PC-3 (cell line): ENCODE results near the gene KLF1. TPM values are rescaled to one million over a fixed set of nuclear protein-coding genes. Genes with fewer than 3 reads are reported as not detected.

Source experiments
- ATAC-seq: fragments of 200-7000 bp; cut with Tn5 transposase; 2 replicates; pipeline ENCODE4 v1.9.1; 2020; ENCODE audit warnings: mild to moderate bottlenecking, moderate library complexity
- BruUV-seq: library from RNA; stranded (reverse); fragments of 400-500 nt; replicated peaks from 2 replicates; lab custom pipeline; 2021; lab: Mats Ljungman, UMichigan
- CTCF ChIA-PET: fragments of 300-600 bp; sonication (Branson Sonifier 250); formaldehyde crosslinking; loops from one replicate; lab custom pipeline; 2022; ENCODE audit warnings: antibody characterized with exemption; lab: Charles Lee
- POLR2A ChIA-PET: fragments of 300-600 bp; sonication (Branson Sonifier 250); formaldehyde crosslinking; loops from one replicate; lab custom pipeline; 2022; ENCODE audit warnings: antibody characterized with exemption; ENCODE audit not compliant: unreplicated experiment; lab: Charles Lee
- DNase-seq: peaks from one replicate; pipeline ENCODE4 v3.0.0-alpha.2; 2015
- H2AFZ ChIP-seq: fragments of 300-600 bp; sonication (generic); 2 replicates; pipeline ENCODE4 v1.6.0; 2016; ENCODE audit warnings: antibody characterized with exemption, low read length
- H3F3A ChIP-seq: fragments of 300-600 bp; sonication (generic); one replicate; pipeline ENCODE4 v1.6.0; 2017; ENCODE audit warnings: antibody characterized with exemption, low read length, control low read depth, mild to moderate bottlenecking; ENCODE audit not compliant: unreplicated experiment
- H3K27ac ChIP-seq: fragments of 300-600 bp; sonication (generic); 2 replicates; pipeline ENCODE4 v1.5.1; 2016; ENCODE audit warnings: mild to moderate bottlenecking, low read length
- H3K27me3 ChIP-seq: fragments of 300-600 bp; sonication (generic); 2 replicates; pipeline ENCODE4 v1.6.1; 2016; ENCODE audit warnings: low read length, mixed read lengths
- H3K36me3 ChIP-seq: fragments of 300-600 bp; sonication (generic); 2 replicates; pipeline ENCODE4 v1.6.1; 2016; ENCODE audit warnings: low read depth, mixed run types, low read length, mixed read lengths
- H3K4me1 ChIP-seq: fragments of 300-600 bp; sonication (generic); 2 replicates; pipeline ENCODE4 v1.5.1; 2016; ENCODE audit warnings: low read length; ENCODE audit not compliant: insufficient read depth
- H3K4me2 ChIP-seq: fragments of 300-600 bp; sonication (generic); 2 replicates; pipeline ENCODE4 v1.6.0; 2016; ENCODE audit warnings: low read length
- H3K4me3 ChIP-seq: fragments of 300-600 bp; sonication (generic); 2 replicates; pipeline ENCODE4 v1.5.1; 2016; ENCODE audit warnings: mild to moderate bottlenecking, low read length, mixed read lengths
- H3K79me2 ChIP-seq: fragments of 300-600 bp; sonication (generic); 2 replicates; pipeline ENCODE4 v1.6.1; 2017; ENCODE audit warnings: low read length, mixed read lengths
- H3K9ac ChIP-seq: fragments of 300-600 bp; sonication (generic); 2 replicates; pipeline ENCODE4 v1.6.0; 2016; ENCODE audit warnings: mild to moderate bottlenecking, low read length
- H3K9me2 ChIP-seq: fragments of 300-600 bp; sonication (generic); replicated peaks from 2 replicates; pipeline ENCODE4 v1.6.1; 2016; ENCODE audit warnings: mixed run types, low read length, mixed read lengths
- H3K9me3 ChIP-seq: fragments of 300-600 bp; sonication (generic); 2 replicates; pipeline ENCODE4 v1.6.1; 2016; ENCODE audit warnings: low read length, mixed read lengths
- H4K20me1 ChIP-seq: fragments of 300-600 bp; sonication (generic); 2 replicates; pipeline ENCODE4 v1.6.1; 2016; ENCODE audit warnings: low read length, mixed read lengths
- EZH2 ChIP-seq: fragments of 300-600 bp; sonication (generic); IDR thresholded peaks from one replicate; pipeline ENCODE4 v1.6.1; 2017; ENCODE audit warnings: antibody characterized with exemption, mild to moderate bottlenecking, low read length; ENCODE audit not compliant: unreplicated experiment
- EZH2phosphoT487 ChIP-seq: fragments of 300-600 bp; sonication (generic); IDR thresholded peaks from 2 replicates; pipeline ENCODE4 v1.6.1; 2018; ENCODE audit warnings: mild to moderate bottlenecking, antibody characterized with exemption, low read length, borderline replicate concordance
- intact Hi-C: fragments of 100-400 bp; cut with micrococcal nuclease; formaldehyde crosslinking; loops from 2 replicates; pipeline ENCODE4 v1.9.0; 2023
- total RNA-seq: library from RNA; depleted of rRNA; stranded (reverse); fragments of >200 nt; gene quantifications from 2 replicates; pipeline ENCODE4 v1.2.3, GENCODE V29; 2014
- TF ChIP-seq, protein P1 (sequence below): fragments of 300-600 bp; sonication (generic); conservative IDR thresholded peaks from 2 replicates; pipeline ENCODE4 v1.5.1; 2017; ENCODE audit warnings: antibody characterized with exemption, low read depth, mild to moderate bottlenecking, low read length

The KLF1 gene
- total RNA-seq, 1 experiment from 2014 or later, result not detected

GRCh38 chr19:12924621-12925310 is 37.8 kb upstream of the KLF1 start:
- TF ChIP-seq EZH2 (no peak), EZH2phosphoT487 (no peak)
- TF ChIP-seq, protein P1, sequence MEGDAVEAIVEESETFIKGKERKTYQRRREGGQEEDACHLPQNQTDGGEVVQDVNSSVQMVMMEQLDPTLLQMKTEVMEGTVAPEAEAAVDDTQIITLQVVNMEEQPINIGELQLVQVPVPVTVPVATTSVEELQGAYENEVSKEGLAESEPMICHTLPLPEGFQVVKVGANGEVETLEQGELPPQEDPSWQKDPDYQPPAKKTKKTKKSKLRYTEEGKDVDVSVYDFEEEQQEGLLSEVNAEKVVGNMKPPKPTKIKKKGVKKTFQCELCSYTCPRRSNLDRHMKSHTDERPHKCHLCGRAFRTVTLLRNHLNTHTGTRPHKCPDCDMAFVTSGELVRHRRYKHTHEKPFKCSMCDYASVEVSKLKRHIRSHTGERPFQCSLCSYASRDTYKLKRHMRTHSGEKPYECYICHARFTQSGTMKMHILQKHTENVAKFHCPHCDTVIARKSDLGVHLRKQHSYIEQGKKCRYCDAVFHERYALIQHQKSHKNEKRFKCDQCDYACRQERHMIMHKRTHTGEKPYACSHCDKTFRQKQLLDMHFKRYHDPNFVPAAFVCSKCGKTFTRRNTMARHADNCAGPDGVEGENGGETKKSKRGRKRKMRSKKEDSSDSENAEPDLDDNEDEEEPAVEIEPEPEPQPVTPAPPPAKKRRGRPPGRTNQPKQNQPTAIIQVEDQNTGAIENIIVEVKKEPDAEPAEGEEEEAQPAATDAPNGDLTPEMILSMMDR, result no peak
- Histone ChIP-seq H3K4me1 (no peaks in the 10 kb centered on the region), H3K9me2 (no peaks in the 10 kb centered on the region), H3K27me3 (no peaks in the 10 kb centered on the region), H3K9ac (no peak overlapping the region), H4K20me1 (no peaks in the 10 kb centered on the region), H3K36me3 (peaks cover 60% of the 10 kb centered on the region), H3K4me2 (no peak overlapping the region), H3K9me3 (no peaks in the 10 kb centered on the region), H3K27ac (no peak overlapping the region), H3K4me3 (no peak overlapping the region), H2AFZ (no peak overlapping the region), H3F3A (no peaks in the 10 kb centered on the region), H3K79me2 (0 out of 2 replicates have a peak, but pooled peaks cover 4% of the 10 kb centered on the region)
- ChIA-PET CTCF (no interaction called here), POLR2A (no interaction called here)
- ATAC-seq (no peak), DNase-seq (no peak)
- no TSS peak for BruUV-seq
- intact Hi-C loops, result no loop called here

DNA sequence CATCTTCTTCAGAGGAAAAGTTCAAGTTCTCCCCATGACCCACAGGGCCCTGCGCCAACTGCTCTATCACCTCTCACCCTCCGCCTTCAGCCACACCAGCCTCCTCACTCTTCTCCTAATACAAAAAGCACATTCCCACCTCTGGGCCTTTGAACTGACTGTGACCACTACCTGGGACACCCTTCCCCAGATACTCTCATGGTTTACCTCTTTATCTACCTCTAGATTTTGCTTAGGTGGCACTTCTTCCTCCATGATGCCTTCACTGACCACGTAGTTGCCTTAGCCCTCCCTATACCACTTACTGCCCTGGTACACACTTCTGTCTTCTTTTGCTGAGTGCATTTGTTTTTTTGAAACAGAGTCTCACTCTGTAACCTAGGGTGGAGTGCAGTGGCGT is 36.0 kb upstream of the KLF1 start:
- no TSS peak for BruUV-seq
- H3K27me3 ChIP-seq, result no peaks in the 10 kb centered on the region

GRCh38 chr19:12921047-12921446 is 34.0 kb upstream of the KLF1 start:
- Histone ChIP-seq H3K36me3 (peaks cover 31% of the 10 kb centered on the region), H3K4me2 (no peak overlapping the region), H3K9ac (no peak overlapping the region), H3K9me2 (no peaks in the 10 kb centered on the region), H3K4me3 (no peak overlapping the region), H3K9me3 (no peaks in the 10 kb centered on the region), H4K20me1 (no peaks in the 10 kb centered on the region), H2AFZ (no peak overlapping the region), H3K27me3 (no peaks in the 10 kb centered on the region), H3K27ac (no peak overlapping the region), H3K4me1 (peaks cover 3% of the 10 kb centered on the region; the same call in 1 of the 2 replicates), H3K79me2 (no peaks in the 10 kb centered on the region), H3F3A (no peaks in the 10 kb centered on the region)
- intact Hi-C loops, result no loop called here
- ATAC-seq (no peak), DNase-seq (no peak)
- no TSS peak for BruUV-seq
- ChIA-PET CTCF (no interaction called here), POLR2A (no interaction called here)
- no peak for TF ChIP-seq EZH2
- TF ChIP-seq, protein P1, result no peak
- no peak for TF ChIP-seq EZH2phosphoT487

More for the DNA sequence above, 36.0 kb upstream of the KLF1 start:
- Histone ChIP-seq H3K9ac (no peak overlapping the region), H2AFZ (no peak overlapping the region), H3F3A (no peaks in the 10 kb centered on the region), H3K27ac (no peak overlapping the region), H3K36me3 (peaks cover 44% of the 10 kb centered on the region), H3K79me2 (no peaks in the 10 kb centered on the region), H3K4me3 (no peak overlapping the region), H3K9me3 (no peaks in the 10 kb centered on the region), H4K20me1 (no peaks in the 10 kb centered on the region), H3K9me2 (no peaks in the 10 kb centered on the region), H3K4me2 (no peak overlapping the region), H3K4me1 (peaks cover 3% of the 10 kb centered on the region; the same call in 1 of the 2 replicates)
- POLR2A ChIA-PET, result no interaction called here
- CTCF ChIA-PET, result no interaction called here
- no peak for ATAC-seq
- DNase-seq, result no peak
- TF ChIP-seq EZH2phosphoT487 (no peak), EZH2 (no peak)
- TF ChIP-seq, protein P1, result no peak
- intact Hi-C loops, result no loop called here
